GM13976 (cell line): ENCODE results near the gene ETS1.

ENCODE experiments used
- DNase-seq: peaks from one replicate; pipeline ENCODE4 v3.0.0; 2012; ENCODE audit warnings: low spot score
- in situ Hi-C: fragments of 300-500 bp; cut with MboI; formaldehyde crosslinking; loops from one replicate; pipeline ENCODE4 v1.12.0; 2022; ENCODE audit warnings: low sequenced_read_pairs, mixed read lengths, inconsistent platforms; ENCODE audit not compliant: unreplicated experiment
- TF ChIP-seq, protein P1 (sequence below): IDR thresholded peaks from 2 replicates; pipeline ENCODE4 v1.5.1; 2012; ENCODE audit warnings: borderline replicate concordance, mild to moderate bottlenecking; ENCODE audit not compliant: insufficient read depth; ENCODE audit errors: extremely low read depth, missing control alignments, control extremely low read depth

ETS1 gene

DNA sequence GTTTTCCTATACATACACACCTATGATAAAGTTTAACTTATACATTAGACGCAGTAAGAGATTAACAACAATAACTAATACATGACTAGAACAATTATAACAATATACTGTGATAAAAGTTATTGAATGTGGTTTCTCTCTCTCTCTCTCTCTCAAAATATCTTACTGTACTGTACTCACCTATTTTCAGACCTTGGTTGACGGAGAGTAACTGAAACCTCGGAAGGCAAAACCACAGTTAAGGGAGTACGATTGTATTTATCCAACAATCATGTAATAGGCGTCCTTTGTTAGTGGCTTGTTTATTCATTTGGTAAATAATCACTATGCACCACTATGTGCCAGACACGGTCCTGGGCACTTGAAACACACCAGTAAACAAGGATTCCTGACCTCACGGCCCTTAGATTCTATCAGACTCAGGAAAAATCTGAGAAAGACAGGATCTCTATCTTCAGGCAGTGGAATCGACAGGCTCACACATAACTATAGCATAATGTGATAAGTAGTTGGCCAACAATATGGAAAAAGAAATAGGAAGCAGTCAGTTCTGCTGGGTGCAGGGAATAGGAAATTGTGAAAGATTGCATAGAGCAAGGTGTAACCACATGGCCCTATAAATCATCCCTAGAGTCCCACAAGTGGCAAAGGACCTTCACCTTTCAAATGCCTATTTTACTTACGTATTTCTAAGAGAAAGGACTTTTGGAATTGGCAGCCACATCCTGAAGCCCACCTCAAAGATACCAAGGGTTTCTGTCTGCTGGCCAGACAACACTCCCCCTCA is 12.0 kb downstream of the ETS1 start:
- TF ChIP-seq, protein P1, sequence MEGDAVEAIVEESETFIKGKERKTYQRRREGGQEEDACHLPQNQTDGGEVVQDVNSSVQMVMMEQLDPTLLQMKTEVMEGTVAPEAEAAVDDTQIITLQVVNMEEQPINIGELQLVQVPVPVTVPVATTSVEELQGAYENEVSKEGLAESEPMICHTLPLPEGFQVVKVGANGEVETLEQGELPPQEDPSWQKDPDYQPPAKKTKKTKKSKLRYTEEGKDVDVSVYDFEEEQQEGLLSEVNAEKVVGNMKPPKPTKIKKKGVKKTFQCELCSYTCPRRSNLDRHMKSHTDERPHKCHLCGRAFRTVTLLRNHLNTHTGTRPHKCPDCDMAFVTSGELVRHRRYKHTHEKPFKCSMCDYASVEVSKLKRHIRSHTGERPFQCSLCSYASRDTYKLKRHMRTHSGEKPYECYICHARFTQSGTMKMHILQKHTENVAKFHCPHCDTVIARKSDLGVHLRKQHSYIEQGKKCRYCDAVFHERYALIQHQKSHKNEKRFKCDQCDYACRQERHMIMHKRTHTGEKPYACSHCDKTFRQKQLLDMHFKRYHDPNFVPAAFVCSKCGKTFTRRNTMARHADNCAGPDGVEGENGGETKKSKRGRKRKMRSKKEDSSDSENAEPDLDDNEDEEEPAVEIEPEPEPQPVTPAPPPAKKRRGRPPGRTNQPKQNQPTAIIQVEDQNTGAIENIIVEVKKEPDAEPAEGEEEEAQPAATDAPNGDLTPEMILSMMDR: no peak
- no peak for DNase-seq
- in situ Hi-C loops: no loop called here

DNA sequence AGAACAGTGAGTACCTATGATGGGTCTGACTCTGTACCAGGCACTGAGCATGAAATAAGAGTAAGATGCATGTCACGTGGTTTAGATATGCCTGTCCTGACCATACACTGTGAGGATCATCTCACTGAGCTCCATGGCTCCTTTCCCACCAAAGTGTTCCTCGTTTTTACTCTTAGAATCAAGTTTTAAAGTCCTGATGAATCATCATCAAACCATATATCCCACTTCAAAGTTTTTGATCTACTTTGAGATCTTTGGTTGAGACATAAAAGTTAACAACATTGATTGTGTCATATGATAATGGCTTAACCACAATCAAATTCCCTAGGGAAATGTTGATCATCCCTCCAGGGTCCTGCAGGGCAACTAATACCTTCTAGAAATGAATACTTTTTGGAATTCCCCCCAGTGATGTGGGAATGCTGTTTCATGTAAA is 12.8 kb downstream of the ETS1 start:
- TF ChIP-seq, protein P1: no peak
- in situ Hi-C loops: no loop called here
- DNase-seq: no peak

DNA sequence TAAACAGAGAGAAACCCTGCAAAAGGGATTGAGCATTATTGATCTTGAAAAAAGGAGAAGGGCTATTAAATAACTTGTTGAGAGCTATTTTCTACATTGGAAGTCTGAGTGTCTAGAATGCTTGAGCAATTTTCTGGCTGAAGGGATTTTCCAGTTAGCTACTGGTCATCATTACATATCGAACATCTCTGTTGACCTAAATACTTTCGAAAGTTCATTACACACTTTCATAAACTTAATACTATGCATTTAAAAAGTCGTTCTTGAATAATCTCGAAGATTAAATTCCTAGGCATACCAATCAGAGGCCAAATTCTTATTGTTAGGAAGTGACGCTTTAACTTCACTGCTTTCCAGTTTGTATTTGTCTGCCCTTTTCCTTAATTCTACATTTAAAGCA is 13.7 kb downstream of the ETS1 start:
- in situ Hi-C loops: no loop called here
- TF ChIP-seq, protein P1: no peak
- no peak for DNase-seq

DNA sequence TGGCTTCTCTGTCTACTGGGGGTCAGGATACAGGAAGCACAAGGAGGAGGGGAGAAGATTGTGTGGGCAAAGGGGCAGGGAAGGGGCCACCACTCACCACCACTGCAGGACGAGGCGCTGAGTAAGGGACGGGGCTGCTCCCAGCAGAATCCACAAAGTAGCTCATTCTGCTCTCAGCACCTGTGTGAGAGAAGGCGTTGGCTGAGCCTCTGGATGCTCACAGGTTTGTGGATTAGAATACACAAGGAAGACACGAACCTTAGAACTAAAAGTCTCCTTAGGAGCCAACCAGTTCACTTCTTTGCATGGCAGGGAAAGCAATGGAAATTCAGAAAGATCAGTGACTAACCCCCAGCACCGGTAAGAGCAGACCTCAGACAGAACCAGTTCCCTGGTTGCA is 14.4 kb downstream of the ETS1 start:
- DNase-seq: no peak
- in situ Hi-C loops: no loop called here
- TF ChIP-seq, protein P1: no peak

DNA sequence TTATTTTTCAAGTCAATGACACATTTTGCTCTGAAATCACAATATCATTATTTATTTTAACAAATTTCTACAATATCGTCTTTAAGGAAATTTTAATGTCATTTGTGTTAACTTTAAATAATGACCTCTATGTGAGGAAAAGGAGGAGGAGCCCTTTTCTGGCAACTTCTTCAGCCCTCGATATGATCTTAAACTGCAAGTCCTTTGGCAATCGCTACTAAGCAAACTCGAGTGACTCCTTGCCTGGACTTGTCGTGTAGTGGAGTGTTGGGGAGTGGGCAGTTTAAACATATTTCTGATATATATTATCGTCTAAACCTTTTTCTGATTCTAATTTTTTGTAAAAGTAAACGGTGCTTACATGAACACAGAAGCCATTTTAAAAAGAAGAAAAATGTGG is 16.7 kb downstream of the ETS1 start:
- DNase-seq: no peak
- TF ChIP-seq, protein P1: no peak
- in situ Hi-C loops: no loop called here

DNA sequence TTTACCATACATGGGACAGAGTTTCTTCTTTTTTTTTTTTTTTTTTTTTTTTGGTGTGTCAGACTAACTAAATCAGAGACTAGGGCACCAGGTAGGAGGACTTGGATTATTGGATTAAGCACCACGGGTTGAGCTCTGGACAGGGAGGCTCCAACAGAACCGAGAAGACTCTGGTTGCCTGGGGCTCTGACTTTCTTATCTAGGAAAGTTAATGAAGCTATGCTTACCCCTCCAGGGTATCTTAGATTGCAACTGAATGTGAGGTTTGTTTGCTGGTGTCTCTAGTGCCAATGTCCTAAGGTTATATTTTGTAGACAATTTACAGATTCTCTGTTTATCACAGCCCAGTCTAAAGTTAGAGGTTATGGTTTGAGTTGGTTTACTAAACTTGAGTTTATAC is 18.1 kb downstream of the ETS1 start:
- no peak for DNase-seq
- TF ChIP-seq, protein P1: no peak
- in situ Hi-C loops: no loop called here

DNA sequence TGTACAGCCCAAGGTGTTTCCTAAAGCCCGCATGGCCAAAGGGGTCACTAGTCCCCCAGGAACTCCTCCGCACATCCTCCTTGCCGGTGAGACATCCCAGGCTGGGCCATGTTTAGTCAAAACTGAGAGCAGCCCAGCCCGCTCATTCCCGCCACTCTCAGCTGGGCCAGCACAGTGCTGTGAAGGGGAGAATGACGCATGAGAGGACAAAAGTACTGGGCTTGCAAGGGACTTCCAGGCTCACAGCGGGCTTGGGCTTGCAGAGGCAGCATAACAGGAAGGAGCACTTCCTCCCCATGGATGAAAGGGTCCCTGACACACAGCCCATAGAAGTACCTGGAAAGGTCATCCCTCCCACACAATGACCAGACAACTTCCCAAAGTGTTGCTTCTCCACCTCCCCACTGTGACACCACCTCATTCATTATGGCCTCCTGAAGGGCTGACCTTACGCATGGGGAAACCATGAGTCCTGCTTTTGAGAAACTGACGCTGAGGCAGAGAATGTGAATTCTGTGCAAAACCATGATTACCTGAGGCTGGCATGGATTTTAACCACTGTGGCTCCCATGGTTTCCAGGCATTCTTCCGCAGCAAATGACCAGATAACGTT is 19.1 kb downstream of the ETS1 start:
- no peak for DNase-seq
- TF ChIP-seq, protein P1: no peak
- in situ Hi-C loops: no loop called here
